HG03521 (cell line): ENCODE measurements around the gene NPLOC4.
"Not testable (repeated sequence)": the region's sequence is repeated elsewhere in the genome, so short reads cannot be mapped to it uniquely, and the experiment has no call there.

Source experiments
- ATAC-seq: cut with Tn5 transposase; IDR thresholded peaks from one replicate; pipeline ENCODE4 v1.9.1; 2021; ENCODE audit warnings: mild to moderate bottlenecking, moderate library complexity; ENCODE audit not compliant: unreplicated experiment

NPLOC4 gene

DNA sequence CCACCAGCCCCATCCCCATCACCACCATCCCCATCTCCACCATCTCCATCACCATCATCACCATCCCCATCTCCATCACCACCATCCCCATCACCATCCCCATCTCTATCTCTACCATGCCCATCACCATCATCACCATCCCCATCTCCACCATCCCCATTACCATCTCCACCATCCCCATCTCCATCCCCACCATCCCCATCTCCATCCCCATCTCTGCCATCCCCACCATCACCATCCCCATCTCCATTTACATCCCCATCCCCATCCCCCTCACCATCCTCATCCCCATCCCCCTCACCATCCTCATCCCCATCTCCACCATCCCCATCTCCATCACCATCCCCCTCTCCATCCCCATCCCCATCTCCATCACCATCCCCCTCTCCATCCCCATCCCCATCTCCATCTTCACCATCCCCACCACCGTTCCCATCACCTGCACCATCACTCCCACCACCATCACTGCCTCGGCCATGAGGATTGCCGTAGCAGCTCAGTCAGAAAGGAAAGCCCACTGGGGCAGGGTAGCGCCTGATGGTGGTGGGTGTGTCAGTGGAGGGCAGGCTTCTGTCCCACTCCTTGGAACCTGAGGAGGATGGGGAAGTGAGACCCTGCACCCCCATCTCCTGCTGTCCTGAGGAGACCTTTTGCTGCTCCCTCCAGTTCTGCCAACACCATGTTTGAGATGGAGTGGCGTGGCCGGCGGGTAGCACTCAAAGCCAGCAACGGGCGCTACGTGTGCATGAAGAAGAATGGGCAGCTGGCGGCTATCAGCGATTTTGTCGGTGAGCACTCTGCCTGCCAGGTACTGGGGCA, 101.2 kb downstream of the NPLOC4 start:
- ATAC-seq, result no peak

GRCh38 chr17:81535007-81535328, 101.9 kb downstream of the NPLOC4 start:
- ATAC-seq, result no peak

- ATAC-seq, result no peak
Measured at GRCh38 chr17:81534157-81535006, 102.5 kb downstream of the NPLOC4 start.

GRCh38 chr17:81533339-81534141, 103.4 kb downstream of the NPLOC4 start:
- no peak for ATAC-seq

DNA sequence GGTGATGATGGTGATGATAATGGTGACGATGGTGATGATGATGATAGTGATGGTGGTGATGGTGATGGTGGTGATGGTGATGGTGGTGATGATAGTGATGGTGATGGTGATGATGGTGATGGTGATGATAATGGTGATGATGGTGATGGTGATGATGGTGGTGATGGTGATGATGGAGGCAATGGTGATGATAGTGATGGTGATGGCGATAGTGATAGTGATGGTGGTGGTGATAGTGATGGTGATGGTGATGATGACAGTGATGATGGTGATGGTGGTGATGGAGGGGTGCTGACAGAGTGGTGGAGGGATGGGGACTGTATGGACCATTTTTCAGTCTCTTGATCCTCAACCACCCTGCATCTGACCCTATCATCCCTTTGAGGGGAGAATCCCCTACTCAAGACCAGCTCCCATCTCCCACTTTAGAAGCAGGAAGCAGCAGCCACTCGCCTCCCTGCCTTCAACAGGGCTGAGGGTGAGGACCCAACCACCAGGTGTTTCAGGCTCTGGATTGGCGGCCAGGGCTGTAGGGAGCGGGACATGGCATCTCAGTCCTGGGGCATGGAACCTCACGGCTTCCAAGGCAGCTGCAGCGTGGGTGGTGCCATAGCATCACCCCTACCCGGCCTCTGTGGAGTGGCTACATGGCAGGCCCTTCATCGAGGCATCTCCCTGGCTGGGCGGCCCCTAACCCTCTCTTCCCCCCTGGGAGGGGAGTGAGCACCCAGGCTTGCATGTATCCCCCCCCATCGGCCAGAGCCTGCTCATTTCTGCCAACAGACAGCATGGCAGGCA, 104.2 kb downstream of the NPLOC4 start:
- no peak for ATAC-seq

- not testable (repeated sequence) for ATAC-seq
Measured at GRCh38 chr17:81531998-81532404, 104.9 kb downstream of the NPLOC4 start.

- ATAC-seq, result not testable (repeated sequence)
Measured at GRCh38 chr17:81531013-81531412, 105.9 kb downstream of the NPLOC4 start.

GRCh38 chr17:81529437-81529803, 107.5 kb downstream of the NPLOC4 start:
- no peak for ATAC-seq

GRCh38 chr17:81528651-81529436, 108.1 kb downstream of the NPLOC4 start:
- ATAC-seq, result no peak

GRCh38 chr17:81528384-81528650, 108.6 kb downstream of the NPLOC4 start:
- ATAC-seq, result no peak

GRCh38 chr17:81527591-81528383, 109.1 kb downstream of the NPLOC4 start, which contains the start of gene FSCN2:
Gene FSCN2 (plus strand): TSS chr17:81528377. CDS start chr17:81528532, 155 bp downstream.
- ATAC-seq, result no peak

GRCh38 chr17:81526662-81527571, 110.0 kb downstream of the NPLOC4 start:
- ATAC-seq, result no peak

DNA sequence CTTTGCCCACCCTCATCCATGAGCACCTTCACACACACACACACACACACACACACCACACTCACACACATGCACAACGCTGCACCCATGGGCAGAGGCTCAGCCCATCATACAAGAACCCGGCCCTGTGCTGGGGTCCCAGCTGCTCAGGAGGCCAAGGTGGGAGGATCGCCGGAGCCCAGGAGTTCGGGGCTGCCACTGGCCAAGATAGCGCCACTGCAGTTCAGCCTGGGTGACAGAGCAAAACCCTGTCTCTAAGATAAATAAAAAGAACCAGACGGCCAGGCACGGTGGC, 112.1 kb downstream of the NPLOC4 start:
- ATAC-seq, result no peak

DNA sequence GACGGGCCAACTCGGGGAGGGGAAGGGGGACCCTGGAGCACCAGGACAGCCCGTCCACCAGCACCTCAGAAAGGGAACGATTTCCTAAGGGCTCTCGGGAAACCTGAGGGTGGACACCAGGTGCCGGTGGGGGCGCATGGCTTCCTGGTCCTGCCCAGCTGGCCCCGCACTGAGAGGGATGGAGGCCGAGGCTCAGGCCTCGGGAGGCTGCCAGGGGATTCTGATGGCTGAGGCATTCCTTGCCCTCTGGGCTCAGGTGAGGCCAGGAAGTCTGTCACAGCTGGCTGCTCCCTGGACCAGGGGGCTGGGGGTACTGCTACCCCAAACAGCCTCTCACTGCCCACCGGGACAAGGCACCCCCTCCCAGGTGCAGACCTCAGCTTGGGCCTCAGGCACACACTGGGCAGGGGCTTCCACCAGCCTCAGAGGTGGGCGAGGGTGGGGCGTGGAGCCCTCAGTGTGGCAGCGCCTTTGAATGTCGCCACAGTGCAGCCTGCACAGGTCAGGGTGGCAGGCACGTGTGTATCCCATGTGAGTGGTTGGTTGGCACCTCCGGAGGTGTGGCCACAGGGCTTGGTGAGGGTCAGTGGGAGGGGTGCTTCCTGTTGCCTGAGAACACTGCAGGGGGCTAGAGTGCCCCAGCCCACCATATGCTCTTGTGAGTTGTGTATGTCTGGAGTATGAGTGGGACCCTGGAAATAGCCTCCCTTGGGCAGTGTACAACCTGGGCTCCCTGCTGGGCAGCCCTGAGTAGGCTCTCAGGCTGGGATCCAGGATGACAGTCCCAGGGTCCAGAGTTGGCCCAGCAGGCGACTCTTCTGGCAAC, 112.7 kb downstream of the NPLOC4 start:
- no peak for ATAC-seq

GRCh38 chr17:81523402-81524038, 113.4 kb downstream of the NPLOC4 start:
- no peak for ATAC-seq

DNA sequence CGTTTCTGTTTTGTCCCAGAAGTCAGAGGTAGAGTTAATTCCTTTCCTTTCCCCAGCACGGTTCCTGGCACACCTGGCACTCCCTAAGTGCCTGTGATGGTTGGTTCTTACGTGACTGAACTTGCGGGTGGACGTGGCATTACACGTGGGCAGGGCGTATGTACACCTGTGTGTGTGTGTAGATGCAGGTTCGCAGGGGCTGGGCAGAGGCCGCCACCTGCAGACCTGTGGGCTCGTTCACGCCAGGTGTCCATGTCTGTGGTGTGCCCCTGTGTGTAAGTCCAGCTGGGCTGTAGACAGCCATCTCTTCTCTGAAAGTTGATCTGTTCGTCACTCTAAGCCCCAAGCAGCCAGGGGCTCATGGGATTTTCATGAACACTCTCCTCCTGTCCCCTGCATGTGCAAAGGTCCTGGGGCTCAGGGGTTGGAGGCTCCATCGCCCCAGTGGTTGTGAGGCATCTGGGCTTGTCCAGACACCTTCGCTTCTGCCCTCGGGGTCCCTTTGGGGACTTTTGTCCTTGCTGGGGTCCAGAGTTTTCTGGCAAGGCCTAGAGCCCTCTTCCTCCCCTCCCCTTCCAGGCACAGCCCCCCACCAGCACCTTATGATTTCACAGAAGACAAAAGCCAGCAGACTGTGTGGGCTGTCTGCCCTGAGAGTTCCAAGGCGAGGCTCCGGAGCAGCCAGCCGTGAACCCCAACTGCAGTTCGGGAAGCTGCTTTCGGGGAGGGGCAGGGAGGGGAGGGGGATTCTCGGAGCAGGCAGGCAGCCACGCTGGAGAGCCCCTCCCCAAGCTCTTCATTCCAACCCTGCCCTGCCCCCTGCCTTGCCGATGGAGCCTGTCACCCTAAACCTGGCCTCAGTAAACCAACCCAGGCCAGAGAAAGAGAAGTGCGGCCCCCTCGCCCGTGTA, 114.2 kb downstream of the NPLOC4 start:
- no peak for ATAC-seq
